ENCODE results near the gene FANCC. TPM values are rescaled to one million over a fixed set of nuclear protein-coding genes. Genes with fewer than 3 reads are reported as not detected.

The FANCC gene
- total and polyA plus RNA-seq, 2 of the 4 experiments (the other 2 are of a cell fraction), result 4.7 to 6.3 TPM

- Histone ChIP-seq H3K36me3 (ENCODE audit: control insufficient read depth, insufficient read depth, low read length) (no peaks in the 10 kb centered on the region), H3K27ac (ENCODE audit: insufficient read depth, low read length) (peak overlapping the region; percentile 27; the same call in 1 of the 2 replicates), H3K9me1 (ENCODE audit: insufficient read depth, low read length) (no peaks in the 10 kb centered on the region; the same call in 1 of the 2 replicates), H2BK5ac (ENCODE audit: low read depth, low read length, poor library complexity, severe bottlenecking) (peak overlapping the region; percentile 40), H2AFZ (replicated peaks; ENCODE audit: low read length, poor library complexity) (no peak overlapping the region), H3K56ac (ENCODE audit: extremely low read depth, insufficient read depth, low read length) (no peak overlapping the region), H3K9ac (ENCODE audit: low read depth, low read length) (no peak overlapping the region), H2BK120ac (ENCODE audit: low read depth, low read length) (peak overlapping the region; percentile 66), H2BK15ac (ENCODE audit: low read depth, low read length) (no peak overlapping the region; the same call in 2 of the 3 replicates), H3K27me3 (ENCODE audit: control insufficient read depth, insufficient read depth, low read length) (no peaks in the 10 kb centered on the region), H3K18ac (ENCODE audit: low read depth, low read length) (peak overlapping the region; percentile 80), H4K5ac (ENCODE audit: low read depth, low read length) (peak overlapping the region; percentile 90), H3K4me3 (ENCODE audit: insufficient read depth, low read depth, low read length) (no peak overlapping the region), H4K91ac (ENCODE audit: insufficient read depth, low read depth, low read length) (peak overlapping the region; percentile 51; the same call in 1 of the 2 replicates), H2AK5ac (ENCODE audit: low read depth, low read length) (peak overlapping the region; percentile 38; the same call in 1 of the 2 replicates), H4K8ac (ENCODE audit: low read depth in 2 of 2, low read length in 2 of 2) (peak overlapping the region in 1 of 2 experiments; percentile 37; a peak in 2 of 4 replicates), H3K4me2 (ENCODE audit: low read depth, low read length) (no peak overlapping the region), H3K4me1 (ENCODE audit: control insufficient read depth, insufficient read depth, low read length) (peaks cover 7% of the 10 kb centered on the region), H3K79me1 (ENCODE audit: low read depth in 1 of 2, low read length in 2 of 2) (peaks cover 0 to 2% of the 10 kb centered on the region in 2 experiments; a peak in 2 of 4 replicates), H4K20me1 (ENCODE audit: insufficient read depth, low read length) (no peaks in the 10 kb centered on the region), H3K14ac (replicated peaks; ENCODE audit: low read depth, low read length) (peak overlapping the region; percentile 46), H2AK9ac (replicated peaks; ENCODE audit: low read depth, low read length, poor library complexity) (no peak overlapping the region), H3K4ac (ENCODE audit: low read depth, low read length) (peak overlapping the region; percentile 65), H2BK20ac (ENCODE audit: low read depth, low read length) (peak overlapping the region; percentile 66), H3K23ac (ENCODE audit: low read depth, low read length) (no peak overlapping the region), H3K9me3 (ENCODE audit: control insufficient read depth, insufficient read depth, low read length) (no peaks in the 10 kb centered on the region)
- no TSS peak for BruUV-seq (replicated peaks)
- in situ Hi-C loops (cut with MboI; ENCODE audit: low sequenced_read_pairs), result no loop called here
- peak; percentile 18 for DNase-seq
- ChIA-PET POLR2A (ENCODE audit: unreplicated experiment) (no interaction called here), CTCF (interaction anchor here (1.3 kb wide), 1 partner anchor 24 kb away, joined by 3 read pairs; no protein-coding TSS in a partner anchor)
- TF ChIP-seq SMC3 (IDR thresholded peaks at IDR 0.05; ENCODE audit: low read depth, low read length), result no peak
- intact Hi-C loops (cut with micrococcal nuclease), result no loop called here
- WGBS, 2 experiments (ENCODE audit: extremely low coverage in 2 of 2, insufficient read length in 1 of 2), result no CpG with 5 or more reads among the region's 3 CpGs
- dilution Hi-C loops (cut with HindIII; ENCODE audit: low sequenced_read_pairs, unreplicated experiment), result no loop called here
- peak; percentile 46; the same call in 1 of the 2 replicates for ATAC-seq (ENCODE audit: low read depth)
Measured at GRCh38 chr9:95197692-95198271, 119.7 kb downstream of the FANCC start.

All from IMR-90 (cell line).